ENCODE data around the gene PLD5.

DNA sequence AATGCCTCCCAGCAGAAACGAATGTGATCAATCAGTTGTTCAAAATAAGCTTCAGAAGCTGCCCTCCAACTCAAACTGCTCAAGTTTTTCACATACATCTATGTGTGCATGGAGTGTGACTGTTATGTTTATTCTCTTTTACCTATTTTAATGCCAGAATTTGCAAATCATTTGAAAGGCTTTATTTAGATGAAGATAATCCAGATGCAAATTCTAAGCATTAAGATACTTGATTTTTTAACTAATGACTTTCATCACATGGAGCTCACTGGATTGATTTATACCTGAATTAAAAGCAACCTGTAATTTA is 69.5 kb downstream of the PLD5 start:
- TF ChIP-seq, protein P1, sequence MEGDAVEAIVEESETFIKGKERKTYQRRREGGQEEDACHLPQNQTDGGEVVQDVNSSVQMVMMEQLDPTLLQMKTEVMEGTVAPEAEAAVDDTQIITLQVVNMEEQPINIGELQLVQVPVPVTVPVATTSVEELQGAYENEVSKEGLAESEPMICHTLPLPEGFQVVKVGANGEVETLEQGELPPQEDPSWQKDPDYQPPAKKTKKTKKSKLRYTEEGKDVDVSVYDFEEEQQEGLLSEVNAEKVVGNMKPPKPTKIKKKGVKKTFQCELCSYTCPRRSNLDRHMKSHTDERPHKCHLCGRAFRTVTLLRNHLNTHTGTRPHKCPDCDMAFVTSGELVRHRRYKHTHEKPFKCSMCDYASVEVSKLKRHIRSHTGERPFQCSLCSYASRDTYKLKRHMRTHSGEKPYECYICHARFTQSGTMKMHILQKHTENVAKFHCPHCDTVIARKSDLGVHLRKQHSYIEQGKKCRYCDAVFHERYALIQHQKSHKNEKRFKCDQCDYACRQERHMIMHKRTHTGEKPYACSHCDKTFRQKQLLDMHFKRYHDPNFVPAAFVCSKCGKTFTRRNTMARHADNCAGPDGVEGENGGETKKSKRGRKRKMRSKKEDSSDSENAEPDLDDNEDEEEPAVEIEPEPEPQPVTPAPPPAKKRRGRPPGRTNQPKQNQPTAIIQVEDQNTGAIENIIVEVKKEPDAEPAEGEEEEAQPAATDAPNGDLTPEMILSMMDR (IDR thresholded peaks at IDR 0.05; ENCODE audit: low read depth, low read length, poor library complexity, severe bottlenecking), result no peak
- no peak for TF ChIP-seq EZH2phosphoT487 (IDR thresholded peaks at IDR 0.05; ENCODE audit: borderline replicate concordance, low read length)

Data from DOHH2 (cell line).